NCI-H1092 (cell line): ENCODE results near the gene SETBP1.

Experiments used
- DNase-seq: peaks from one replicate; lab custom pipeline; 2025; lab: John Stamatoyannopoulos, UW

SETBP1 gene

DNA sequence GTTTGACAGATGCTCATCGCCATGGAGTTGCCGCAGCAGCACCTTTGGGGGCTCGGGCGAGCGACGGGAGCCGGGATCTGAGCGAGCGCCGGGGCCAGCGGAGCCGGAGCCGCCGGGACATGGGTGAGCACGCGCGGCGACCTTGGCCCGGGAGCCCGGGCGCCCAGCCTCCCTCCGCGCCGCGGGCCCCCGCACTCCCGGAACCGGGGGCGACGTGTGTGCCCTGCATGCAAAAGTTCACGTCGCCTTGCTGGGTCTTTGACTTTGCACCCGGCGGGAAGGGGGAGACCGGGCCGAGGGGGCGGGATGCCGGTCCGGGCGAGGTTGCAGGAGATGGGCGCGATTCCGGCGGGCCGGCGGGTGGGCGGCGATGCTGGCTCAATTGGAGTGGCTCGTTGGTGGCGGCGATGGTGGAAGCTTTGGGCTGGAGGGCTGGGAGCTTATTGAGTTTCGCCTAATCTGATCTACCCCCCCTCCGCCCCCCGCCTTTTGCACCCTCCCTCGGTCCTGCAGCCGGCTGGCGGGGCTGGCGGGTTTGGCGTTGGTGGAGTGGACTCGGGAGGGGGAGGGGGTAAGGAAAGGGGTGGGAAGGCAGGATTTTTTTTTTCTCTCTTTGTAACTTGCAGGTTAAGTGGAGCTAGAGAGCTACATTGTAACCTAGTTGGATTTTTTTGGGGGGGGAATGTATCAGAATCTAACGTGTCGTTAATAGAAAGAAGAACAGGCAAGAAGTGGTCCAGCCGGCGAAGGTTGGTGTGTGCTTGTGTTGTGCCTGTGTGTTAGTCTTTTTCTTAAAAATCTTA, at the start of gene SETBP1:
Gene SETBP1, plus strand, starts transcription at position 616 of the 803 bp plus-strand sequence. CDS start 20,459 bp downstream, outside the sequence.
- peak; percentile 81 for DNase-seq

- no peak for DNase-seq
Measured at GRCh38 chr18:44632469-44633145, 48.1 kb upstream of the SETBP1 start.

GRCh38 chr18:44635546-44635945, 45.1 kb upstream of the SETBP1 start:
- no peak for DNase-seq

DNA sequence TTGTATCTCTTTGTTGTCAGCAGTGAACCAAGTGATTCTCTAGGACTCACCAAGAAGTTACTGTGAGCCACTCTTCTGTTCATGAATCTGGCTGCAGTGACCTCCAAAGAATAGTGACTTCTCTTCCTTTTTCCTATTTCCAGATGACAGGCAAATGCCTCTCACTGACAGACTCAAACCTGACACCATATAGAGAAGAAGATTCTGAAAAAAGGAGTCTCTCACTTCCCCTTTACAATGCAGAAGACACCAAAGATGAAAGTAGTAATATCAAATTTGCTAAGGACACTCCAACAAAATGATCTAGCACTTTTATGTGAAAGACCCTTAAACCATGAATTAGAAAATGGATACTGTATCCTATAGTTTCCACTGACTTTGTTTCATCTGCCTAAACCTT, 44.4 kb upstream of the SETBP1 start:
- no peak for DNase-seq

GRCh38 chr18:44637210-44638033, 43.3 kb upstream of the SETBP1 start:
- DNase-seq: no peak

- no peak for DNase-seq
Measured at GRCh38 chr18:44638034-44638540, 42.6 kb upstream of the SETBP1 start.

DNA sequence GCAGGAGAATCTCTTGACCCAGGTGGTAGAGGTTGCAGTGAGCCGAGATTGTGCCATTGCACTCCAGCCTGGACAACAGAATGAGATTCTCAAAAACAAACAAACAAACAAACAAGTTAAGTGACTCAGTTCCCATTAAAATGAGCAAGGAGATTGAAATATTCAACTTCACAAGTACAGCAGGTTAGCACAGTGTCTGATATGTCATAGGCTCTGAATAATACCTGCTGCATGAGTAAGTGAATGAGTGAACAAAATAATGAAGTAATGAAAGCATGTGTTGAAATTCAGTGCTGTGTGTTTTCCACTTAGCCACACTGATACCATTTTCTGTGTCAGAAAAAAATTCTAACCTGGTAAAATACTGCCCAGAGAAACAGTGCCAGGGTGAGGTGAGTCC, 41.9 kb upstream of the SETBP1 start:
- no peak for DNase-seq

GRCh38 chr18:44643004-44643403, 37.7 kb upstream of the SETBP1 start:
- no peak for DNase-seq

DNA sequence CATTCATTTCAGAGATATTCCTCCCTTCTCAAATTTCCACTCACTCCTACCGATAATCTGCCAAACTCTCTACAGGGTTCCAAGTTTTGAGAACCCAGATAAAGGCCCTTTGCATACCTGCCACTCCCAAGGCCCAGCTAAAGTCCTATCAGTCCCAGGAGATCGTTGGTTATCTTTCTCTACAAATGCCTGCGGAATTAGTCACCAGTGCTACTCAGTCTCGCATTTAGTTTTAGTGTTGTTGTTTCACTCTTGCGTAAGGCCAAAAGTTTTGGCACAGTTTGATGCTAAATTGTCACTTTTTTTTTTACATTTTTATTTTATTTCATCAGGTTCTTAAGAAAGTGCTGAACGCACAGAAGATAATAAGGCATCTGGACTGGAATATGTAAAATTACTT, 29.2 kb upstream of the SETBP1 start:
- DNase-seq: no peak

DNA sequence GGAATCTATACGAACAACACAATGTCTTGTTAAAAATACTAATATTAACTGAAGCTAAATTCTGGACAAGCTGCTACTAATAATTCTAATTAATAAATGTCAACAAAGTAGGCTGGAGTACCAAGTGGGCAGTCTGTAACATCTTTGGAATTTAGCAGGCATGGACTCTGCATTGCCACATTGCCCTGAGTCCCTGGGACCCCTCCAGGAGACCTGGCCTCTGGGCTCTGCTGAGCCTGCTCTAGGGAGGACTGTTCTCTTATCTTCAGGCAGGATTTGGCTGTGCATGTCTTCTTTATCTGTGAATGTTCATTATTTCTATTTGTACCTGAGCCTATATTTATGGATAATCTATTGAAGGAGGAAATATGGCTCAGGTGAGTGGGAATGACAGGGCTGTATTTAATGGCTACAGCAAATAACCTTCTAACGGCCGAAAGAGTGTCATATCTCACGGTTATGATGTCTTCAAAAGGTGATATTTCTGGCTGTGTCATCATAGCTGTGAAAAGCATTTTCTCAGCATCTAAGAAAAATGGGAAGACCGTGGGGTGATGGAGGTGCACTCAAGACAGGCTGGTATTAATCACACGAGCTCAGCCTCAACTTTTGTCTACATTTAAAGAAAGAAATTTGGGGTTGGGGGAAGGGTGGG, 28.6 kb upstream of the SETBP1 start:
- no peak for DNase-seq

GRCh38 chr18:44652722-44653121, 28.0 kb upstream of the SETBP1 start:
- DNase-seq: no peak

DNA sequence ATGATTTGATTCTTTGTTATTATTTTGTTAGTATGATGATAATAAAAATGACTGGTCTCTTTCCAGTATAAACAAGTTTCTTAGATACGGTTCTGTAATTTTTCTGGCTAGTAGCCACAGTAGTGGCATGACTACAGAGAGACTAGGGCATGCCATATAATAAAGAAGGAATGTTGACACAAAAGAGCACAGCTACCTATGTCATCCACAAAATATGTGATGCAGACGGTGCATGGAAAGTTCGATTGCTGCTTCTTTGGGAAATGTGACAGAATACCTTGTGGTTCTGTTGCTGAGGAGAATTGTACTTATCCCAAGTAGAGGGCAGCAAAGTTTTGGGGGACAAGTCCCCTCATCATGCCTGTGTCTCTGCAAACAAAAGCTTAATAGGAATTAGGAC, 26.1 kb upstream of the SETBP1 start:
- no peak for DNase-seq

DNA sequence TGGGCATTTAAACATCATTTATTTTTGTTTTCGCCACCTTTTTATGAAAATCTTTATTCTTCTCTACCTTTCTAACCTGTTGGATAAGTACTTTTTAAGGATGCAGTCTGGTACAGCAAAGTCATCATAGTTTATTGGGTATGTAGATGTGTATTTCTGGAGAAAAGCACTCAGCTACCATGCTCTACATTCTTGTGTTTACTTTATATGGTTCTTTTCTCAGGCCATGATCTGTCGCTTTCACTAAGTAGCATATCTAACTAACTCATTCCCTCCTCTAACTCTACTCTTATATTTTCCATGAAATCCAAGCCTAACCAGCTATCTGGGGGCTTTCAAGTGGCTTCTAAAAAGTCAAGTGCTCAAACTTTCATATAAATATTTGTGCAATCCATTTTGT, 25.3 kb upstream of the SETBP1 start:
- DNase-seq: no peak

DNA sequence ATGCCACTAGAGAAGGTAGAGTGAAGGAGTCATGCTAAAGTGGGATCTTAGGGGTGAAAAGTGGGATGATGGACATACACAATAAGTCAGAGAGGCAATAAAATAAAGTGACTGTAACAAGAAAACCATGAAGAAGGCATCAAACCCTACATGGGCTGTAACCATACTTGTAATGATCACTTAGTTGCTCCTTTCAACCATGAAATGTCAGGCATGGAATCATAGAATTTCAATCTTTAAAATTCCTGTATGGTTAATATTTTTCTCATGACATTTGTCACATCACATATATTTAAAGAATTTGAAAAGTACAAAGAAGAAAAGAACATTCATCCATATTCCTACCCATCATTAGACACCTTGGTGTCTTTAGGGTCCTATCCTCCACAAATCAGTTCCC, 20.9 kb upstream of the SETBP1 start:
- no peak for DNase-seq

- no peak for DNase-seq
Measured at GRCh38 chr18:44668270-44668975, 12.3 kb upstream of the SETBP1 start.

DNA sequence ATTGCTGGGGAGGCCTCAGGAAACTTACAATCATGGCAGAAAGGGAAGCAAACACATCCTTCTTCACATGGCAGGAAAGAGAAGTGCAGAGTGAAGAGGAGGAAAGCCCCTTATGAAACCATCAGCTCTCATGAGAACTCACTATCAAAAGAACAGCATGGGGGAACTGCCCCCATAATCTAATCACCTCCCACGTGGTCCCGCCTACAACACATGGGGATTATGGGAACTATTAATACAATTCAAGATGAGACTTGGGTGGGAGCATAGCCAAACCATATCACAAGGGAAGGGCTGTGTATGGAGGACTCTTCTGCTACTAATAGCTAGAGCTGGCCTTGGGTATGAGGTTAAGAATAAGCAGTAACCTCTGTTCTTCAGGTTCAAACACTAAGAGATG, 8.8 kb upstream of the SETBP1 start:
- DNase-seq: no peak

GRCh38 chr18:44672506-44672905, 8.2 kb upstream of the SETBP1 start:
- DNase-seq: no peak

DNA sequence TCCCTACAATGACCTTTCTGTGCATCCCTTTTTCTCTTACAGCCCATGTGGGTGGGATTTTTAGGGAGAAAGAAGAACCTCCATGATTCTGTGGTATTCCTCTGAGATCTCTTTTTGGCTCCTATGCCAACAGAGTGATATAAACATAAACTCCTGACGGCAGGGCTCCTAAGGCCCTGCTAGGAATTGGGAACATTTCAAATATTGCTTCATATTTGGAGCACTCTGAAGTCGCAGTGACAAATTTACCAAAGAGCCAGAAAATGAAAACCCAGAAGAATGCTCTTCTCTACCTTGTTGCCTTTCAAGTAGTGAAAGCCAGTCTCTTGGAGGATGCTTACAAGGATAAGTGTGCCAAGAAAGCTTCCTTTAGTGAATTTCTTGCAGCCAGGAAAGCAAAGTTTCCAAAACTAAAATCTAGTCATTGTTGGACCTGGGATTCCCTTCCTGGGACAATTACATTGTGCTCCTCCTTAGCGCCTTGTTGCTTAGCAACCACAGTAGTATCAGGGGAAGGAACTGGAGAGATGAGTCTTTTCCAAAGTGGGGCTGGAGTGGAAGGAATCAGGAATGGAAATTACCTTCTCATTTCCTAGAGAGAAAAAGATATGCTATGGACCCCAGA, 7.3 kb upstream of the SETBP1 start:
- no peak for DNase-seq

- no peak for DNase-seq
Measured at GRCh38 chr18:44677933-44678332, 2.8 kb upstream of the SETBP1 start.

DNA sequence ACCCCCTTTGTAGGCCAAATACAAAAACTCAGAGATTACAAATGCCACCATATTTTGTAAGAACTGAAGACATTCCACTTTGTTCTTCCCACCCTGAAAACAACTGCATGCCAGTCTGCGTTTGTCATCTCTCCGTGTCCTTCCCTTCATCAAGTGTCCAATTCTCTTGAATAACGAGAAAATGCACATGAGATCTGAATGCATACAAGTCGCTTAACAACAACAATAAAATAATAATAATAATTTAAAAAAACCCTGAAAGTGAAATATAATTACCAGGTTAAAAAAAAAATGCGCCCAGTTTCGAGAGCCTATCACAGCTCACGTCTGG, 2.0 kb upstream of the SETBP1 start:
- DNase-seq: no peak
